A549 (cell line): ENCODE results near the gene SLC43A3. TPM values are rescaled to one million over a fixed set of nuclear protein-coding genes. Genes with fewer than 3 reads are reported as not detected.

ENCODE experiments used
- ATAC-seq, 2 experiments: fragments of 200-7000 bp in 1 of 2; fragments of >200 bp in 1 of 2; cut with Nextera tagmentation in 1 of 2; cut with Tn5 transposase in 1 of 2; 3 replicates each; pipeline versions ENCODE4 v1.8.0 to v1.9.1; 2018 to 2020; ENCODE audit warnings: mild to moderate bottlenecking in 1 of 2, moderate library complexity in 1 of 2
- CTCF ChIA-PET: fragments of 300-600 bp; sonication (Branson Sonifier 250); formaldehyde crosslinking; extraction: SDS; loops from one replicate; lab custom pipeline; 2021; ENCODE audit warnings: antibody characterized with exemption, inconsistent platforms; lab: Yijun Ruan, JAX
- POLR2A ChIA-PET: fragments of 350-600 bp; formaldehyde crosslinking; extraction: SDS; loops from one replicate; lab custom pipeline; 2021; ENCODE audit warnings: antibody characterized with exemption, inconsistent platforms; lab: Yijun Ruan, JAX
- DNase-seq, 2 experiments: peaks; one replicate each; pipeline versions ENCODE4 v3.0.0 to v3.0.0-alpha.2; 2011 to 2016; ENCODE audit warnings: low read depth in 1 of 2, low spot score in 1 of 2
- FAIRE-seq: peaks from 2 replicates; lab custom pipeline; 2011; peaks lifted over from hg19 to GRCh38; lab: Jason Lieb, UNC
- H3K27ac ChIP-seq, 2 experiments: fragments of >200 bp; sonication (Bioruptor Twin); formaldehyde crosslinking; 3 replicates each; pipeline ENCODE4 v1.5.1; 2016 to 2017
- H3K4me1 ChIP-seq: fragments of >200 bp; sonication (Bioruptor Twin); formaldehyde crosslinking; 3 replicates; pipeline ENCODE4 v1.6.1; 2016
- H3K4me2 ChIP-seq: fragments of >200 bp; sonication (Bioruptor Twin); formaldehyde crosslinking; 3 replicates; pipeline ENCODE4 v1.6.1; 2016
- H3K4me3 ChIP-seq: fragments of >200 bp; sonication (Bioruptor Twin); formaldehyde crosslinking; 3 replicates; pipeline ENCODE4 v1.5.1; 2016
- H3K9me3 ChIP-seq: fragments of >200 bp; sonication (Bioruptor Twin); formaldehyde crosslinking; 3 replicates; pipeline ENCODE4 v1.6.1; 2016
- CHD2 ChIP-seq: fragments of 150-350 bp; IDR thresholded peaks from 2 replicates; pipeline ENCODE4 v1.6.1; 2014; ENCODE audit warnings: low read length; ENCODE audit not compliant: partially characterized antibody
- CHD4 ChIP-seq: fragments of 200-600 bp; sonication (generic); IDR thresholded peaks from 2 replicates; pipeline ENCODE4 v1.6.1; 2016; ENCODE audit warnings: antibody characterized with exemption, mild to moderate bottlenecking, borderline replicate concordance
- E2F6 ChIP-seq: IDR thresholded peaks from 2 replicates; pipeline ENCODE4 v1.6.1; 2012; ENCODE audit warnings: low read depth, borderline replicate concordance
- EHF ChIP-seq: fragments of 250-450 bp; sonication (Bioruptor Pico); IDR thresholded peaks from 2 replicates; pipeline ENCODE4 v1.5.0; 2020; ENCODE audit warnings: mild to moderate bottlenecking
- FOSB ChIP-seq: fragments of 250-450 bp; sonication (Bioruptor Pico); IDR thresholded peaks from 2 replicates; pipeline ENCODE4 v1.5.0; 2020; ENCODE audit warnings: mild to moderate bottlenecking, moderate library complexity
- GATA3 ChIP-seq: IDR thresholded peaks from 2 replicates; pipeline ENCODE4 v1.6.1; 2012; ENCODE audit warnings: borderline replicate concordance
- HMGXB4 ChIP-seq: fragments of 250-450 bp; sonication (Bioruptor Pico); IDR thresholded peaks from 2 replicates; pipeline ENCODE4 v1.5.0; 2021; ENCODE audit warnings: mild to moderate bottlenecking, moderate library complexity, borderline replicate concordance
- HOXB13 ChIP-seq: fragments of 250-450 bp; sonication (Bioruptor Pico); IDR thresholded peaks from 2 replicates; pipeline ENCODE4 v1.5.0; 2020; ENCODE audit warnings: low read depth, mild to moderate bottlenecking, moderate library complexity
- KDM5A ChIP-seq: fragments of 200-600 bp; sonication (generic); IDR thresholded peaks from 2 replicates; pipeline ENCODE4 v1.6.1; 2016; ENCODE audit warnings: antibody characterized with exemption, mild to moderate bottlenecking
- MAFK ChIP-seq: fragments of 450-650 bp; IDR thresholded peaks from 2 replicates; pipeline ENCODE4 v1.6.1; 2014; ENCODE audit not compliant: partially characterized antibody
- MAX ChIP-seq: IDR thresholded peaks from 2 replicates; pipeline ENCODE4 v1.6.1; 2012
- MAZ ChIP-seq: fragments of 150-350 bp; IDR thresholded peaks from 2 replicates; pipeline ENCODE4 v1.6.1; 2014; ENCODE audit warnings: antibody characterized with exemption, low read depth, low read length, borderline replicate concordance
- PBX3 ChIP-seq: IDR thresholded peaks from 2 replicates; pipeline ENCODE4 v1.6.1; 2012
- RCOR1 ChIP-seq: fragments of 150-350 bp; IDR thresholded peaks from 2 replicates; pipeline ENCODE4 v1.6.1; 2014; ENCODE audit warnings: antibody characterized with exemption, low read length, low read depth
- RFX5 ChIP-seq: fragments of 450-650 bp; IDR thresholded peaks from 2 replicates; pipeline ENCODE4 v1.7.1; 2014; ENCODE audit warnings: antibody characterized with exemption, mild to moderate bottlenecking, moderate library complexity
- ZC3H11A ChIP-seq: fragments of 450-650 bp; IDR thresholded peaks from 2 replicates; pipeline ENCODE4 v1.6.1; 2014; ENCODE audit warnings: antibody characterized with exemption, mild to moderate bottlenecking
- ZFP36 ChIP-seq: fragments of 450-650 bp; IDR thresholded peaks from 2 replicates; pipeline ENCODE4 v1.6.1; 2014; ENCODE audit warnings: borderline replicate concordance; ENCODE audit not compliant: partially characterized antibody
- ZSCAN20 ChIP-seq: fragments of 250-450 bp; sonication (Bioruptor Pico); IDR thresholded peaks from 2 replicates; pipeline ENCODE4 v1.8.0; 2022; ENCODE audit warnings: mild to moderate bottlenecking, moderate library complexity
- WGBS: methylation state at CpG from one replicate; pipeline ENCODE4 v1.1.6; 2017; ENCODE audit errors: missing lambda C conversion rate; 5-methylcytosine and 5-hydroxymethylcytosine counted together
- polyA plus RNA-seq, 4 experiments: library from polyadenylated mRNA; depleted of rRNA in 3 of 4; stranded (reverse); fragments of >200 nt; fragmentation: RNase III in 1 of 4; extraction: RNeasy Plus Mini Kit Qiagen cat#74134 plus additional on column Dnase treatment in 1 of 4; gene quantifications; 2 replicates in 3 of 4; 3 replicates in 1 of 4; pipeline ENCODE4 v1.2.3, GENCODE V29; 2011 to 2017

The SLC43A3 gene
- polyA plus RNA-seq, 2 of the 4 experiments (the other 2 are of a cell fraction): 0.12 to 0.30 TPM

GRCh38 chr11:57396744-57397143, 30.2 kb downstream of the SLC43A3 start:
- ATAC-seq (no peak), DNase-seq (no peak), FAIRE-seq (no peak)
- H3K4me1 ChIP-seq: peaks cover 5% of the 10 kb centered on the region; the same call in 2 of the 3 replicates
- TF ChIP-seq ZFP36: no peak
- ChIA-PET POLR2A (no interaction called here), CTCF (interaction anchor here (1.0 to 1.7 kb wide), 2 partner anchors 61 to 130 kb away, joined by 3 to 11 read pairs; no protein-coding TSS in a partner anchor)
- no peak overlapping the region for H3K4me3 ChIP-seq
- H3K9me3 ChIP-seq: no peaks in the 10 kb centered on the region
- no peak overlapping the region for H3K27ac ChIP-seq
- no peak overlapping the region for H3K4me2 ChIP-seq
- 33% methylated on average over 2 of the region's 2 CpGs for WGBS

- no peak for FAIRE-seq
Observed at GRCh38 chr11:57395905-57396623, 30.9 kb downstream of the SLC43A3 start.

More at GRCh38 chr11:57395905-57396623, 30.9 kb downstream of the SLC43A3 start:
- POLR2A ChIA-PET: no interaction called here
- ATAC-seq (no peak), DNase-seq (no peak)
- no peak for TF ChIP-seq CHD4
- TF ChIP-seq HMGXB4: no peak
- TF ChIP-seq EHF (CRISPR knock-in tag): no peak
- TF ChIP-seq GATA3: no peak
- TF ChIP-seq MAZ: no peak
- no peak for TF ChIP-seq CHD2
- no peak for TF ChIP-seq E2F6
- TF ChIP-seq RFX5: no peak
- TF ChIP-seq ZSCAN20 (CRISPR knock-in tag): no peak
- no peak for TF ChIP-seq KDM5A
- no peak for TF ChIP-seq PBX3
- no peak for TF ChIP-seq MAFK
- no peak for TF ChIP-seq RCOR1
- TF ChIP-seq MAX: no peak
- no peak for TF ChIP-seq HOXB13 (CRISPR knock-in tag)
- no peak for TF ChIP-seq ZC3H11A
- no peak for TF ChIP-seq FOSB
- TF ChIP-seq, all 56 proteins: peak for 0
- Histone ChIP-seq H3K4me1 (peaks cover 4% of the 10 kb centered on the region; the same call in 1 of the 3 replicates), H3K9me3 (no peaks in the 10 kb centered on the region), H3K4me3 (no peak overlapping the region), H3K4me2 (no peak overlapping the region), H3K27ac (no peak overlapping the region)
- CTCF ChIA-PET: interaction anchor here (0.6 to 2.2 kb wide), 6 partner anchors 10 to 131 kb away, joined by 3 to 11 read pairs (median 4); no protein-coding TSS in a partner anchor
- 52% methylated on average over 11 of the region's 11 CpGs for WGBS
